KG1 (cell line): ENCODE results near the gene FGB.
"Not testable (repeated sequence)": the region's sequence is repeated elsewhere in the genome, so short reads cannot be mapped to it uniquely, and the experiment has no call there.

Experiments used
- DNase-seq: peaks from one replicate; lab custom pipeline; 2025; lab: John Stamatoyannopoulos, UW

FGB gene

GRCh38 chr4:154566639-154567204 is 3.9 kb downstream of the FGB start:
- DNase-seq, result no peak

DNA sequence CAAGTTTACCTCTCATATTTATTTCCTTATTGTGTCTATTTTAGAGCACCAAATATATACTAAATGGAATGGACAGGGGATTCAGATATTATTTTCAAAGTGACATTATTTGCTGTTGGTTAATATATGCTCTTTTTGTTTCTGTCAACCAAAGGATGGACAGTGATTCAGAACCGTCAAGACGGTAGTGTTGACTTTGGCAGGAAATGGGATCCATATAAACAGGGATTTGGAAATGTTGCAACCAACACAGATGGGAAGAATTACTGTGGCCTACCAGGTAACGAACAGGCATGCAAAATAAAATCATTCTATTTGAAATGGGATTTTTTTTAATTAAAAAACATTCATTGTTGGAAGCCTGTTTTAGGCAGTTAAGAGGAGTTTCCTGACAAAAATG is 6.2 kb downstream of the FGB start:
- DNase-seq, result no peak

GRCh38 chr4:154569584-154569983 is 6.8 kb downstream of the FGB start:
- DNase-seq, result no peak

DNA sequence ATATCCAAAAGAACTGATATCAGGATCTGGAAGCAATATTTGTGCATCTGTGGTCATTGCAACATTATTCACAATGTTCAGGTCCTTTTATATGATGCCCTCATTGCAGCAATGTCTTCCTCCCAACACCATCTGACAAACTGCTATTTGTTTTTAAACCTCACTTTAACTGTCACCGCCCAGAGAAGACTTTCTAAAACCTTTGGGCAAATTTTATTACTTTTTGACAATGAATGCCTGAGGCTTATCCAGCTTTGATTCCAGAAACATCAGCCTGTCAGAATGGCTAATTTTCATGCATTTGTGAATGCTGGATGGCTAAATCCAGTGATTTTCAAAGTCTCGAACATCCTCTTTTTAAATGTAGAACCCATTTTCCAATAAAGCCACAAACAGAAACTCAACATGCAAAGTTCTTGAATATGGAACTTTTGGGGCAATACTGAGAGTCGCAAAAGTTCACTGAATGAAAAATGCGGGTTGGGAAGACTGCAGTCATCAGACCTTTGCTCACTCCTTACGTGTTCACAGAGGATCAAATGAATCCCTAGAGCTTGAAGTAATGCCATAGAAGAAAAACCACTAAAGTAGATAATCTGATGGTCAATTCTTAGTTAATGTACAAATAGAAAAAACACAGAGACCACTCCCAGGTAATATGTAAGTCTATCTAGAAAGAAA is 10.5 kb downstream of the FGB start:
- DNase-seq, result no peak

DNA sequence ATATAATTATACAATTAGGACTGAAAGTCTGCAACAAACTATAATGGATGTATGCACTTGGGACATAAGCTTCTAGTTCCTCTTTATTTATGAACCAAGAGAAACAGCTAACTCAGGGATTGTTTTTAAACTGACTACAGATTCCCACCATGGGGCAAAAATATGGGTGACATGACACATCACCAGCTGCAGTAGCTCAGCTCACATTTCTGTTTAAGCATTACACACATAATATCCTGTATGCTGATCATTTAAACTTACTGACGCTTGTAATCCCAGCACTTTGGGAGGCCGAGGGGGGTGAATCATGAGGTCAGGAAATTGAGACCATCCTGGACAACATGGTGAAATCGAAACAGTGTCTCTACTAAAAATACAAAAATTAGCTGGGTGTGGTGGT is 11.5 kb downstream of the FGB start:
- no peak for DNase-seq

DNA sequence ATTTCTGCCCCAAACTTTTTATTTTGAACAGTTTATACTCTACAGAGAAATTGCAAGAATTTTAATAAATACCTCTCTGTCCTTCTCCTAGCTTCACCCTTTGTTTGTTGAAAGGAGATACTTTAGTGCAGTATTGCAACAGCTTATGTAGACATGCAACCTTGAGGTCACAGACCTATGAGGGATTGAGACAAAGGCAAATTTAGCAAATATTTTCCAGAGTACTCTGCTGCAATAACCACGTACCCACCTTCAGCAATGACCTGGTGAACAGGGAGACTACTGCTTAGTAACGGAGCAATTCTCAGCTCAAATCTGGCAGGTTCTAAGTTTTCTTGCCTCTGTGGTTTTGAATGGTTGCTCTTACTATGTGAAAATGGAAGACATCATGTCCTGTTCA is 14.5 kb downstream of the FGB start:
- DNase-seq, result no peak

- no peak for DNase-seq
Measured at GRCh38 chr4:154578919-154579318, 16.1 kb downstream of the FGB start.

DNA sequence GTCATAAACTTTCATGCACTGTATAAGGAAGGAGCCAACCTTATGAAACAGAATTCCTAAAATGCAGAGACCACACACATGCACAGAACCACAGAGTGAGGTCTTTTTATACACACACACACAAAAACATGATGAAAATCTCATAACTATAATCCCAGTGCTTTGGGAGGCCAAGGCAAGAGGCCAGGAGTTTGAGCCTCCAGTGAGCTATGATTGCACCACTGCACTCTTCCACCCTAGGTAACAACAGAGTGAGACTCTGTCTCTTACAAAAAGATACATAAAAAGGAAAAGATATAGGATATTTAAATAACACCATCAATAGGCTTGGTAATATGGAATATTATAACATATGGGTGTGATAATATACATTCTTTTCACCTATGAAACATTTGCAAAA is 17.1 kb downstream of the FGB start:
- no peak for DNase-seq

DNA sequence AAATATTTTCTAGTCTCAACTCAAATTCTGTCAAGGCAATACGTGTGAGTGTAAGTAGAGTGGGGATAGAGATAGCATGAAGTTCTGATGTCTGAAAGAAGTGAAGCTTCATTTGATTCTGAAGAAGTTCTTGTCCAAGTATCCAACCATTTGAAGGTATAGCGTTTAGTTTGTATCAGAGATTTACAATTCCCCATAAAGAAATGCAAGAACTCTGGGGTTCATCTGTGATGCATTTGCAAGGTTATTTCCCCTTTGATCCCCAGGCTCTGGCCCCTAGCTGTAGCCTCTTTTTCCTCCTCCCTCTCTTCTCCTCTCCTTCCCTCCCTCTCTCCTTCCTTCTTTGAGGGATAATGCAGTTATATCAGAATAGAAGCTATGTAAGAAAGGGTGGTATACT is 19.9 kb downstream of the FGB start:
- no peak for DNase-seq

- no peak for DNase-seq
Measured at GRCh38 chr4:154583230-154583629, 20.4 kb downstream of the FGB start.

- DNase-seq, result no peak
Measured at GRCh38 chr4:154583677-154584076, 20.9 kb downstream of the FGB start.

DNA sequence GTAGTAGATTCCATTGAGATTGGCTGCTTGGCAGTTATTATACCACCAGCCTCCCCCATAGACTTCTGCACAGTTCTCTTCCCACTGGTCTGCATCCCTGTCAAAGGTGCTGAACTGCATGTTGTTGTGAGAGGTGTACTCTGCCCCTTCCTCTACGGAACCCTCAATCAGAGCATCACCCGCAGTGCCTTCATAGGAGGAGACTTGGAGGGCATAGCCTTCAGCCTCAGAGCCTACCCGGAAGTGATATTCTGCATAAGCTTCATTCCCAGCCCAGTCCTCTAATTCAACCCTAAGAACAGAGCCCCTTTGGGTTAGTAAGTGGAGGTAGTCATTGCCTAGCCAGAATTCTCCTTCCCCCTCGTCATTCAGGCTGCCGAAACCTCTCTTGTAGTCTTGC is 21.4 kb downstream of the FGB start:
- DNase-seq, result no peak

DNA sequence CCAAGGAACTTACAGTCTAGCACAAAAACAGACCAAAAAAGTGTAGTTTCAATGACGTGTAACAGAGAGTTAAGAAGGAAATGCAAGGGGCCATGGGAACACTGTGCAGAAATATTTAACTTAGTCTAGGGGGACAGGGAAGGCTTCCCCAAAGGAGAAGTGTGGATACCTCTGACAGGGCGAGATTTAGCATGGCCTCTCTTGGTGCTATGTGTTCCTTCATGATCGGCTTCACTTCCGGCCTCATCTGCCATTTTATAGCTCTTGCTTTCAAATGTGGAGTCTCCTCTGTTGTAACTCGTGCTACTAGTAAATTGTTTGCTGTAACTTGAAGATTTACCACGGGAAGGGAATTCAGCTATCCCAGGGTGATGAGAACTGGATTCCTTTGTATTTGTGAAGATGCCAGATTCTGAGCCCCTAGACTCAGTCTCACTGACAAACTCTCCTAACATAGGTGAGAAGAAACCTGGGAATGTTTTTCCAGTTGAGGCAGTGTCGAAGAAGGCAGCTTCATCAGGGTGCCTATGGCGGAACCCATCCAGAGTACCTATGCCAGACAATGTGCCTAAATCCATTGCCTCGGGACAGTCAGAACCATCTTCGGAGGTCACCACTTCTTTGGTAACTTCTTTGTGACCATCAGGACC is 22.7 kb downstream of the FGB start:
- DNase-seq, result no peak

GRCh38 chr4:154586296-154587033 is 23.7 kb downstream of the FGB start:
- DNase-seq, result no peak

GRCh38 chr4:154588198-154588597 is 25.4 kb downstream of the FGB start:
- DNase-seq, result no peak

DNA sequence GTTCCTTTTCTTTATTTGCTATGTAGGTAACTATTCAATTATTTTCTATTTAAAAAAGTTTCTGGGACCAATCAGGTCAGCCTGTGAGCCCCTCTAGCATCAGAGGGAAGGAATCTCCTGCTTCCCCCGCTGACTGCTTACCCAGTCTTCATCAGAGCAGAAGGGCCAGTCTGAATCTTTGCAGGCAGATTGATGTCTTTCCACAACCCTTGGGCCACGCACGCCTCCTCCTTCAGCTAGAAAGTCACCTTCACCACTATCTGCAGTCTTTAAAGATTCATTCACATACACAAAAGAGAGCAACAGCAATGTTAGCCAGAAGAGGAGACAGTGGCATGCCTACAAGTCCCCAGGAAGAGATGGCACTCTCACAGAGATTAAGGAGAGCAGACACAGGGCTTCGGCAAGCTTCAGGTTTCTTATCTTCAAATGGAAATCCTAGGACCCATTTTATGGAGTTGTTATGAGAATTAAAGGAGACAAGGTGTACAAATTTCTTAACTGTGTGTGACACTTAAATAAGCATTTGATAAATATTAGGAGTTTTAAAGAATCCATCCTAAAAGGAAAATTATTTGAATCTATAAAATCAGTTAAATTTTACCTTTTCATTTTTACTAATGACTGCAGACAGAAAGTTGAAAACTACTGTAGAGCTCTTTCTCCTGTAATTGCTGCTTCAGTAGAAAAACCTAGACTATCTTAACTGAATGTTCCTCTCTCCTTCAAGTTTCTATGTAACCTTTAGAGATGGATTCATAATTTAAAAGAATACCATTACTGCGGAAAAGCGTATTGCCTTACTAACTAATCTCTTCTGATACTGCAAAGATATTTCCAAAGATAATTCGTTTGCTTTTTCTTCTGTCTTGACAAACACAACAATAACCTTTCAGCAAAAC is 26.7 kb downstream of the FGB start:
- no peak for DNase-seq

GRCh38 chr4:154590329-154591006 is 27.7 kb downstream of the FGB start, which contains the start of gene FGA:
TSS of gene FGA (minus strand) at chr4:154590742. CDS start at chr4:154590687, 55 bp downstream.
- no peak for DNase-seq

DNA sequence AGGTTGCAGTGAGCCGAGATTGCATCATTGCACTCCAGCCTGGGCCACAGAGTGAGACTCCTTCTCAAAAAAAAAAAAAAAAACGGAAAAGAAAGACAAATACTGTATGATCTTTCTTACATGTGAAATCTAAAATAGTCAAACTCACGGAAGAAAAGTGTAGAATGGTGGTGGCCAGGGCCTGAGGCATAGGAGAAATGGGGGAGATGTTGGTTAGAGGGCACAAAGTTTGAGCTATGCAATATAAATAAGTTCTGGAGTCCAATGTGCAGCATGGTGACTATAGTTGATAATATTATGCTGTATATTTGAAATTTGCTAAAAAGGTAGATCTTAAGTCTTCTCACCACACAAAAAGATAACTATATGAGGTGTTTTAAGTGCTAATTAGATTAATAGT is 29.1 kb downstream of the FGB start:
- DNase-seq, result no peak

DNA sequence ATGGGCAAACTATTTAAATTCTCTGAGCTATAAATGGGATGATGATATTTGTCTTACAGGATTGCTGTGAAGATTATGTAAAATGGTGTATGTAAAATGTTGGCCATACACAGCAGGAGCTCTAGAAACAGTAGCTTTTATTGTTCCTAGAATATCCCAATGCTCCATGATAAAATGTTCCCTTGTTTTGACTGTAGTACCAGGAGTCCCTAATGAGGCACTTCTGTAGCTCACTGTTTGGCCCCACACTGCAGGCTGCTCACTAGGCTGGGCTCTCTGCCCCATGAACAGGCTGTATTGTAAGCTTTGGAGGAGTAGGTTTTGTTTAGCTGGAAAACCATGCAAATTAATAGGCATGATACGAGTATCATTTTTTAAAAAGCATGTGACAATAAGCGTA is 31.1 kb downstream of the FGB start:
- DNase-seq, result no peak

- not testable (repeated sequence) for DNase-seq
Measured at GRCh38 chr4:154594343-154594742, 31.5 kb downstream of the FGB start.

DNA sequence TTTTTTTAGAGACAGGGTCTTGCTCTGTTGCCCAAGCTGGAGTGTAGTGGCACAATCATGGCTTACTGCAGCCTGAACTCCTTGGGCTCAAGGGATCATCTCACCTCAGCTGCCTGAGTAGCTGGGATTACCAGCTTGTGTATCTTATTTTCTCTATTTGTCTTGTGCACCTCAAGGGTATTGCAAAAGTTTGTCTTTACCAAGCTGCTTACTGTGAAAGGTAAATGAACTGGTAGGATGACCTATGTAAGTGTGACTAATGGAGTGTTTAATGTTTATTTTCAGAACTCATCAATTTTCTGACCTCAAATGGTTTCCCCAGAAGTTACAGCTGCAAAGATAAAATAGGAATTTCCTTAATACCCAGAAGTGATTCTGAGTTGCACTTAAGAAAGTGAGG is 33.0 kb downstream of the FGB start:
- DNase-seq, result no peak
